K562 (cell line): ENCODE data around the gene GLRX2. TPM values are rescaled to one million over a fixed set of nuclear protein-coding genes. Genes with fewer than 3 reads are reported as not detected.
A peak's percentile ranks its signal among the peaks of the same experiment; 100 is the strongest.

Experiments
- ATF4 ChIP-seq: fragments of 450-650 bp; formaldehyde crosslinking; IDR thresholded peaks from 2 replicates; pipeline ENCODE4 v1.4.0; 2022; ENCODE audit warnings: mild to moderate bottlenecking, moderate library complexity
- BCOR ChIP-seq: fragments of 450-650 bp; IDR thresholded peaks from 2 replicates; pipeline ENCODE4 v1.6.1; 2016
- DPF2 ChIP-seq: fragments of 450-650 bp; IDR thresholded peaks from 2 replicates; pipeline ENCODE4 v1.6.1; 2016
- ERF ChIP-seq: fragments of 450-650 bp; formaldehyde crosslinking; IDR thresholded peaks from 2 replicates; pipeline ENCODE4 v1.4.0; 2020; ENCODE audit warnings: mild to moderate bottlenecking, mixed read lengths
- FOSL1 ChIP-seq: fragments of 200-800 bp; sonication (Bioruptor generic); conservative IDR thresholded peaks from 2 replicates; pipeline ENCODE4 v1.6.1; 2016; ENCODE audit warnings: missing genetic modification characterization, missing compliant biosample characterization
- FOXK2 ChIP-seq, 2 experiments: fragments of 450-650 bp; IDR thresholded peaks in 1 of 2; conservative IDR thresholded peaks in 1 of 2; 2 replicates each; pipeline ENCODE4 v1.6.1; 2016; ENCODE audit warnings: low read depth in 2 of 2, mild to moderate bottlenecking in 1 of 2
- GTF2F1 ChIP-seq: IDR thresholded peaks from 2 replicates; pipeline ENCODE4 v1.6.1; 2011; ENCODE audit warnings: low read depth, low read length, improper control_type of control experiment
- HDAC8 ChIP-seq: fragments of 450-650 bp; IDR thresholded peaks from 2 replicates; pipeline ENCODE4 v1.6.1; 2016; ENCODE audit warnings: mild to moderate bottlenecking, missing genetic modification characterization, moderate library complexity, missing compliant biosample characterization
- ILK ChIP-seq: fragments of 450-650 bp; IDR thresholded peaks from 2 replicates; pipeline ENCODE4 v1.6.1; 2016; ENCODE audit warnings: missing genetic modification characterization, low read depth, mild to moderate bottlenecking, missing compliant biosample characterization, moderate library complexity, borderline replicate concordance
- KLF16 ChIP-seq: IDR thresholded peaks from 2 replicates; pipeline ENCODE4 v1.6.1; 2016; ENCODE audit warnings: antibody characterized with exemption
- MTA3 ChIP-seq: fragments of 450-650 bp; formaldehyde crosslinking; IDR thresholded peaks from 2 replicates; pipeline ENCODE4 v1.6.1; 2017; ENCODE audit warnings: mild to moderate bottlenecking, borderline replicate concordance
- RBM34 ChIP-seq: fragments of 200-400 bp; formaldehyde crosslinking; IDR thresholded peaks from 2 replicates; pipeline ENCODE4 v1.6.1; 2018; ENCODE audit warnings: low read length, borderline replicate concordance; ENCODE audit not compliant: insufficient read depth
- RERE ChIP-seq: sonication (generic); formaldehyde crosslinking; IDR thresholded peaks from 2 replicates; pipeline ENCODE4 v1.8.0; 2023; ENCODE audit warnings: missing genetic modification reagents, mild to moderate bottlenecking, borderline replicate concordance
- SLC30A9 ChIP-seq: fragments of 250-450 bp; sonication (Bioruptor Pico); IDR thresholded peaks from 2 replicates; pipeline ENCODE4 v1.8.0; 2022; ENCODE audit warnings: mild to moderate bottlenecking, moderate library complexity
- TCF7 ChIP-seq: sonication (generic); IDR thresholded peaks from 2 replicates; pipeline ENCODE4 v1.6.1; 2016; ENCODE audit warnings: antibody characterized with exemption, borderline replicate concordance
- TFE3 ChIP-seq: fragments of 450-650 bp; formaldehyde crosslinking; IDR thresholded peaks from 2 replicates; pipeline ENCODE4 v1.4.0; 2020; ENCODE audit warnings: mild to moderate bottlenecking, mixed read lengths
- TRIM24 ChIP-seq, 2 experiments: fragments of 450-650 bp; IDR thresholded peaks; 2 replicates each; pipeline ENCODE4 v1.6.1; 2016
- ZBTB43 ChIP-seq: sonication (generic); formaldehyde crosslinking; IDR thresholded peaks from 2 replicates; pipeline ENCODE4 v1.8.0; 2023; ENCODE audit warnings: mild to moderate bottlenecking, missing genetic modification reagents
- ZNF239 ChIP-seq: fragments of 250-450 bp; sonication (Bioruptor Pico); IDR thresholded peaks from 2 replicates; pipeline ENCODE4 v1.4.0; 2020; ENCODE audit warnings: mild to moderate bottlenecking
- ZNF316 ChIP-seq: fragments of 450-650 bp; IDR thresholded peaks from 2 replicates; pipeline ENCODE4 v1.6.1; 2016
- ZNF695 ChIP-seq: fragments of 450-650 bp; formaldehyde crosslinking; IDR thresholded peaks from 2 replicates; pipeline ENCODE4 v1.4.0; 2020; ENCODE audit warnings: mild to moderate bottlenecking, moderate library complexity
- polyA plus RNA-seq, 8 experiments: library from polyadenylated mRNA; depleted of rRNA in 4 of 8; stranded (reverse) in 5 of 8; unstranded in 3 of 8; fragments of >200 nt; fragmentation: Nextera tagmentation in 2 of 8; fragmentation: Illumina TruSeq in 1 of 8; extraction: Ambion mirVana in 2 of 8; extraction: Trizol in 1 of 8; gene quantifications; 2 replicates each; pipeline versions ENCODE4 v1.2.1 to v1.2.3, GENCODE V29; 2011 to 2014; ENCODE audit warnings: inconsistent platforms in 1 of 8, missing spikeins in 1 of 8
- total RNA-seq, 7 experiments: library from RNA; depleted of rRNA in 6 of 7; stranded (reverse); fragments of >200 nt in 6 of 7; fragmentation: Illumina TruSeq in 2 of 7; extraction: Trizol in 2 of 7; gene quantifications; 2 replicates each; pipeline versions ENCODE4 v1.2.1 to v1.2.3, GENCODE V29; 2011 to 2021; ENCODE audit warnings: low replicate concordance in 1 of 7

GLRX2 gene
- total and polyA plus RNA-seq, 9 of the 15 experiments (the other 6 are each of a cell fraction or from before 2014, with no cell fraction given): 13.3 to 82.6 (median 55.1) TPM

- TF ChIP-seq TFE3 (no peak), ZBTB43 (no peak), ZNF239 (CRISPR knock-in tag) (no peak), ERF (CRISPR knock-in tag) (no peak), ZNF316 (no peak), ATF4 (CRISPR knock-in tag) (no peak), FOSL1 (tag) (peak; percentile 75), HDAC8 (no peak), TCF7 (no peak), RBM34 (no peak), GTF2F1 (no peak), ILK (tag) (no peak), ZNF695 (CRISPR knock-in tag) (no peak), RERE (CRISPR knock-in tag) (no peak), TRIM24 (IDR thresholded peaks at IDR 0.05) (0 out of 4 replicates have a peak, but pooled peaks of 1 of the 2 experiments have one; percentile 24), SLC30A9 (no peak), MTA3 (no peak), FOXK2 (conservative IDR thresholded peaks at IDR 0.05 in 1 of 2, IDR thresholded peaks at IDR 0.05 in 1 of 2; ENCODE audit: low read depth in 2 of 2) (no peak), DPF2 (no peak), KLF16 (no peak), BCOR (0 out of 2 replicates have a peak, but pooled peaks have one; percentile 38)
Observed at GRCh38 chr1:193062698-193063463, 42.3 kb downstream of the GLRX2 start (continued).
